Liver (tissue), 9 donors: ENCODE measurements around the gene COL27A1. TPM values are rescaled to one million over a fixed set of nuclear protein-coding genes. Genes with fewer than 3 reads are reported as not detected.

Source experiments
- DNase-seq: peaks from one replicate; pipeline ENCODE4 v3.0.0-alpha.2; 2017; ENCODE audit warnings: low spot score
- H3K27ac ChIP-seq, 2 donors: one replicate each; pipeline ENCODE4 v1.7.0; 2013; ENCODE audit warnings: inconsistent platforms in 2 of 2, low read length in 2 of 2, control low read depth in 1 of 2, low read depth in 1 of 2, mild to moderate bottlenecking in 1 of 2
- H3K27me3 ChIP-seq, 4 donors: one replicate each; pipeline versions ENCODE4 v1.6.1 to v1.7.0; 2013; ENCODE audit warnings: low read length in 3 of 4, inconsistent platforms in 1 of 4, mild to moderate bottlenecking in 1 of 4, moderate library complexity in 1 of 4; ENCODE audit not compliant: control insufficient read depth in 4 of 4, insufficient read depth in 4 of 4
- H3K36me3 ChIP-seq, 4 donors: one replicate each; pipeline versions ENCODE4 v1.6.1 to v1.7.0; 2013; ENCODE audit warnings: low read length in 3 of 4, mild to moderate bottlenecking in 3 of 4, low read depth in 1 of 4, moderate library complexity in 1 of 4; ENCODE audit not compliant: control insufficient read depth in 4 of 4, insufficient read depth in 3 of 4
- H3K4me1 ChIP-seq, 4 donors: one replicate each; pipeline versions ENCODE4 v1.6.1 to v1.7.0; 2013; ENCODE audit warnings: low read length in 3 of 4, mild to moderate bottlenecking in 3 of 4, moderate library complexity in 1 of 4; ENCODE audit not compliant: control insufficient read depth in 4 of 4, insufficient read depth in 4 of 4
- H3K4me3 ChIP-seq, 3 donors: one replicate each; pipeline versions ENCODE4 v1.6.1 to v1.7.0; 2013; ENCODE audit warnings: low read length in 3 of 3, control low read depth in 1 of 3, low read depth in 1 of 3, mild to moderate bottlenecking in 1 of 3
- H3K9ac ChIP-seq, 2 donors: one replicate each; pipeline ENCODE4 v1.7.0; 2013; ENCODE audit warnings: low read length in 2 of 2, mild to moderate bottlenecking in 2 of 2, moderate library complexity in 2 of 2, control low read depth in 1 of 2, low read depth in 1 of 2
- H3K9me3 ChIP-seq, 4 donors: one replicate each; pipeline versions ENCODE4 v1.6.1 to v1.7.0; 2013; ENCODE audit warnings: low read length in 3 of 4; ENCODE audit not compliant: control insufficient read depth in 4 of 4
- EGR1 ChIP-seq, 2 donors: IDR thresholded peaks; 2 replicates each; pipeline ENCODE4 v1.6.1; 2016 to 2018; ENCODE audit warnings: antibody characterized with exemption in 2 of 2, low read depth in 2 of 2
- FOXA1 ChIP-seq: IDR thresholded peaks from 2 replicates; pipeline ENCODE4 v1.6.1; 2016; ENCODE audit warnings: antibody characterized with exemption
- FOXA2 ChIP-seq: IDR thresholded peaks from 2 replicates; pipeline ENCODE4 v1.6.1; 2016; ENCODE audit warnings: antibody characterized with exemption
- HNF4A ChIP-seq, 2 donors: conservative IDR thresholded peaks; 2 replicates each; pipeline ENCODE4 v1.6.1; 2016; ENCODE audit warnings: antibody characterized with exemption in 2 of 2, mild to moderate bottlenecking in 2 of 2
- HNF4G ChIP-seq: IDR thresholded peaks from 2 replicates; pipeline ENCODE4 v1.6.1; 2016; ENCODE audit warnings: antibody characterized with exemption
- NR2F2 ChIP-seq: IDR thresholded peaks from 2 replicates; pipeline ENCODE4 v1.6.1; 2016; ENCODE audit warnings: antibody characterized with exemption
- RAD21 ChIP-seq, 2 donors: IDR thresholded peaks; 2 replicates each; pipeline ENCODE4 v1.6.1; 2016; ENCODE audit warnings: antibody characterized with exemption in 2 of 2, mild to moderate bottlenecking in 2 of 2
- RXRA ChIP-seq, 2 donors: IDR thresholded peaks; 2 replicates each; pipeline ENCODE4 v1.6.1; 2017 to 2018; ENCODE audit warnings: antibody characterized with exemption in 2 of 2, mild to moderate bottlenecking in 1 of 2
- SP1 ChIP-seq: IDR thresholded peaks from 2 replicates; pipeline ENCODE4 v1.6.1; 2018; ENCODE audit warnings: antibody characterized with exemption, mild to moderate bottlenecking
- TAF1 ChIP-seq: conservative IDR thresholded peaks from 2 replicates; pipeline ENCODE4 v1.6.1; 2016; ENCODE audit warnings: antibody characterized with exemption, mild to moderate bottlenecking
- YY1 ChIP-seq: IDR thresholded peaks from 2 replicates; pipeline ENCODE4 v1.6.1; 2016; ENCODE audit warnings: antibody characterized with exemption, mild to moderate bottlenecking
- WGBS: extraction: QIAGEN DNeasy Blood & Tissue Kit; methylation state at CpG from one replicate; pipeline ENCODE4 v1.1.7; 2013; 5-methylcytosine and 5-hydroxymethylcytosine counted together
- polyA plus RNA-seq, 2 donors: library from polyadenylated mRNA; stranded (reverse) in 1 of 2; unstranded in 1 of 2; fragments of 200-250 nt in 1 of 2; fragments of >200 nt in 1 of 2; fragmentation: Nextera tagmentation in 1 of 2; extraction: Ambion mirVana in 1 of 2; gene quantifications; one replicate each; pipeline versions ENCODE4 v1.2.1 to v1.2.3, GENCODE V29; 2013 to 2015
- total RNA-seq, 2 donors: library from RNA; depleted of rRNA; stranded (reverse); fragments of >200 nt; gene quantifications; one replicate each; pipeline ENCODE4 v1.2.3, GENCODE V29; 2014
- TF ChIP-seq, protein P1 (sequence below): IDR thresholded peaks from 2 replicates; pipeline ENCODE4 v1.6.1; 2016; ENCODE audit warnings: antibody characterized with exemption
- TF ChIP-seq, protein P2 (sequence below): fragments of 150-350 bp; IDR thresholded peaks from 2 replicates; pipeline ENCODE4 v1.5.1; 2017; ENCODE audit warnings: improper control_type of control experiment, low read depth, low read length; ENCODE audit not compliant: missing input control
- TF ChIP-seq, protein P3 (sequence below): IDR thresholded peaks from 2 replicates; pipeline ENCODE4 v1.6.1; 2016; ENCODE audit warnings: antibody characterized with exemption, mild to moderate bottlenecking
- donor health status: healthy.
- donor health status: healthy.
- donor health status: healthy.
- donor health status: healthy.
- donor health status: healthy.

COL27A1 gene
- total and polyA plus RNA-seq, 4 donors, result 7.0 to 20.4 (median 12.0) TPM

DNA sequence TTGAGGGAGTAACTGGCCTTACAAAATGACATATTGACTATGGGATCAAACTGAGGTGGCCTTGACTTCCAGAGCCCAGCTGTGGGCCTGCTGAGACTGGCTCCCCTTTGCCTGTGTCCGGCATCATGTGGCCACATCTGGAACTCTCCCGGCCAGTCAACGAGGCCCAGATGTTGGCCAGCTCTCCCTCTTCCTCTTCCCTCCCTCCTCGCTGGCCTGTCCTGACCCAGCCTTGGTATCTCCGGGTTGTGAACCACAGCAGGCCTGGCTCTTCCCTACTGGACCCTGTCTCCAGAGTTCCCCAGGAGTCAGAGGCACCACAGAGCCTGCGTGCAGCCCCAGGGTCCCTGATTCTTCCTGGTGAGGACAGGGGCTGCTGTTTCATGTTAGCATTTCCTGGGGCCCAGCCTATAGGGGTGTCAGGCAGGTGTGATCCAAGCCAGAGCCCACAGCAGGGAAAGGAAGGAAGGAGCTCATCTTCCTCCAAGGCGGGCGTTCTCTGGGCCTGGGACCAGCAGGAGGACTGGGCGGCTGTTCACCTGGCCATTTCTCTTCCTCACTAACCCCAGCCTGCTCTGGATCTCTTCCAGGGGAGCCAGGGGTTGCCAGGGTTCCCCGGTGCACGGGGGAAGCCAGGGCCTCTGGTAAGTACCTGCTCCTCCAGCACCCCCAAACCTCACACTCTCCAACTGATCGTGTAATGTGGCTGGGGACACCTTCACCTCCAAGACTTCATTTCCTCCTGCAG, 81.2 kb downstream of the COL27A1 start:
- 83% methylated on average over 12 of the region's 12 CpGs for WGBS
- Histone ChIP-seq H3K9me3 (no peaks in the 10 kb centered on the region), H3K4me1 (peaks cover 0 to 25% (median 17%) of the 10 kb centered on the region in 4 donors), H3K27me3 (no peaks in the 10 kb centered on the region), H3K9ac (no peak overlapping the region), H3K27ac (no peak overlapping the region), H3K36me3 (peaks cover 1 to 4% (median 3%) of the 10 kb centered on the region in 4 donors), H3K4me3 (no peak overlapping the region)
- TF ChIP-seq, protein P1, sequence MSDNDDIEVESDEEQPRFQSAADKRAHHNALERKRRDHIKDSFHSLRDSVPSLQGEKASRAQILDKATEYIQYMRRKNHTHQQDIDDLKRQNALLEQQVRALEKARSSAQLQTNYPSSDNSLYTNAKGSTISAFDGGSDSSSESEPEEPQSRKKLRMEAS, result no peak
- no peak for TF ChIP-seq TAF1
- peak; percentile 16 for TF ChIP-seq NR2F2
- TF ChIP-seq RXRA (IDR thresholded peaks at IDR 0.05), result peak; percentile 15 to 25
- TF ChIP-seq, protein P2, sequence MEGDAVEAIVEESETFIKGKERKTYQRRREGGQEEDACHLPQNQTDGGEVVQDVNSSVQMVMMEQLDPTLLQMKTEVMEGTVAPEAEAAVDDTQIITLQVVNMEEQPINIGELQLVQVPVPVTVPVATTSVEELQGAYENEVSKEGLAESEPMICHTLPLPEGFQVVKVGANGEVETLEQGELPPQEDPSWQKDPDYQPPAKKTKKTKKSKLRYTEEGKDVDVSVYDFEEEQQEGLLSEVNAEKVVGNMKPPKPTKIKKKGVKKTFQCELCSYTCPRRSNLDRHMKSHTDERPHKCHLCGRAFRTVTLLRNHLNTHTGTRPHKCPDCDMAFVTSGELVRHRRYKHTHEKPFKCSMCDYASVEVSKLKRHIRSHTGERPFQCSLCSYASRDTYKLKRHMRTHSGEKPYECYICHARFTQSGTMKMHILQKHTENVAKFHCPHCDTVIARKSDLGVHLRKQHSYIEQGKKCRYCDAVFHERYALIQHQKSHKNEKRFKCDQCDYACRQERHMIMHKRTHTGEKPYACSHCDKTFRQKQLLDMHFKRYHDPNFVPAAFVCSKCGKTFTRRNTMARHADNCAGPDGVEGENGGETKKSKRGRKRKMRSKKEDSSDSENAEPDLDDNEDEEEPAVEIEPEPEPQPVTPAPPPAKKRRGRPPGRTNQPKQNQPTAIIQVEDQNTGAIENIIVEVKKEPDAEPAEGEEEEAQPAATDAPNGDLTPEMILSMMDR, result no peak
- TF ChIP-seq FOXA2, result no peak
- TF ChIP-seq, protein P3, sequence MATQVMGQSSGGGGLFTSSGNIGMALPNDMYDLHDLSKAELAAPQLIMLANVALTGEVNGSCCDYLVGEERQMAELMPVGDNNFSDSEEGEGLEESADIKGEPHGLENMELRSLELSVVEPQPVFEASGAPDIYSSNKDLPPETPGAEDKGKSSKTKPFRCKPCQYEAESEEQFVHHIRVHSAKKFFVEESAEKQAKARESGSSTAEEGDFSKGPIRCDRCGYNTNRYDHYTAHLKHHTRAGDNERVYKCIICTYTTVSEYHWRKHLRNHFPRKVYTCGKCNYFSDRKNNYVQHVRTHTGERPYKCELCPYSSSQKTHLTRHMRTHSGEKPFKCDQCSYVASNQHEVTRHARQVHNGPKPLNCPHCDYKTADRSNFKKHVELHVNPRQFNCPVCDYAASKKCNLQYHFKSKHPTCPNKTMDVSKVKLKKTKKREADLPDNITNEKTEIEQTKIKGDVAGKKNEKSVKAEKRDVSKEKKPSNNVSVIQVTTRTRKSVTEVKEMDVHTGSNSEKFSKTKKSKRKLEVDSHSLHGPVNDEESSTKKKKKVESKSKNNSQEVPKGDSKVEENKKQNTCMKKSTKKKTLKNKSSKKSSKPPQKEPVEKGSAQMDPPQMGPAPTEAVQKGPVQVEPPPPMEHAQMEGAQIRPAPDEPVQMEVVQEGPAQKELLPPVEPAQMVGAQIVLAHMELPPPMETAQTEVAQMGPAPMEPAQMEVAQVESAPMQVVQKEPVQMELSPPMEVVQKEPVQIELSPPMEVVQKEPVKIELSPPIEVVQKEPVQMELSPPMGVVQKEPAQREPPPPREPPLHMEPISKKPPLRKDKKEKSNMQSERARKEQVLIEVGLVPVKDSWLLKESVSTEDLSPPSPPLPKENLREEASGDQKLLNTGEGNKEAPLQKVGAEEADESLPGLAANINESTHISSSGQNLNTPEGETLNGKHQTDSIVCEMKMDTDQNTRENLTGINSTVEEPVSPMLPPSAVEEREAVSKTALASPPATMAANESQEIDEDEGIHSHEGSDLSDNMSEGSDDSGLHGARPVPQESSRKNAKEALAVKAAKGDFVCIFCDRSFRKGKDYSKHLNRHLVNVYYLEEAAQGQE, result no peak
- TF ChIP-seq YY1, result no peak
- TF ChIP-seq HNF4A (conservative IDR thresholded peaks at IDR 0.05), result no peak
- no peak for TF ChIP-seq EGR1 (IDR thresholded peaks at IDR 0.05; ENCODE audit: low read depth in 2 of 2)
- TF ChIP-seq HNF4G, result no peak
- TF ChIP-seq RAD21 (IDR thresholded peaks at IDR 0.05), result no peak
- TF ChIP-seq SP1, result no peak
- DNase-seq, result no peak

DNA sequence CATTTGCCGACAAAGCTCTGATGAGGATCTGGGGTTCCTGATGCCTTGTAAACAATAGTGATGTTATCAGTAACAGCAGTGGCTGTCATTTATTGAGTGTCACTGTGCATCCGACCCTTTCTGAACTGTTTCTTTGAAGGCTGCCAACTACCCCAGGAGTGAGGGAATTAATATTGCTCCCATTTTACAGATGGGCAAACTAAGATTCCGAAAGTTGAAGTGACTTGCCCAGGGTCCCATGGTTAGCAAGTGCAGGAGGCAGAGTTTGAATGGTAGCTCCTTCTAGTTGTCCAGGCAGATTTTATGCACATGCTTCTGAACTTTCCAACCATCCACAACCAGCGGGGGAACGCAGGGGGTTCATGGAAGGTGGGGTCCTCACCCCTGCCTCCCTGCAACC, 81.9 kb downstream of the COL27A1 start:
- Histone ChIP-seq H3K9ac (no peak overlapping the region), H3K9me3 (no peaks in the 10 kb centered on the region), H3K27ac (peak overlapping the region in 1 of 2 donors; percentile 53), H3K4me1 (peaks cover 0 to 25% (median 17%) of the 10 kb centered on the region in 4 donors), H3K36me3 (peaks cover 0 to 6% (median 3%) of the 10 kb centered on the region in 4 donors), H3K4me3 (no peak overlapping the region), H3K27me3 (no peaks in the 10 kb centered on the region)
- TF ChIP-seq FOXA1, result no peak
- TF ChIP-seq EGR1 (IDR thresholded peaks at IDR 0.05; ENCODE audit: low read depth in 2 of 2), result no peak
- TF ChIP-seq TAF1, result no peak
- DNase-seq, result no peak
- WGBS, result 93% methylated on average over 5 of the region's 5 CpGs
